Testis (tissue), 3 donors: Measurements from ENCODE around the gene GPR146. TPM values are rescaled to one million over a fixed set of nuclear protein-coding genes. Genes with fewer than 3 reads are reported as not detected.

Source experiments
- DNase-seq: peaks from one replicate; pipeline ENCODE4 v3.0.0-alpha.2; 2019
- H3K27ac ChIP-seq, 2 donors: fragments of 200-600 bp; sonication (generic); one replicate each; pipeline ENCODE4 v1.5.1; 2019
- H3K27me3 ChIP-seq: fragments of 200-600 bp; sonication (generic); one replicate; pipeline ENCODE4 v1.5.1; 2019
- H3K36me3 ChIP-seq: fragments of 200-600 bp; sonication (generic); one replicate; pipeline ENCODE4 v1.5.1; 2017; ENCODE audit warnings: low read depth; ENCODE audit errors: missing control alignments
- H3K4me1 ChIP-seq: fragments of 200-600 bp; sonication (generic); one replicate; pipeline ENCODE4 v1.5.1; 2019
- H3K4me3 ChIP-seq, 2 donors: fragments of 200-600 bp; sonication (generic); one replicate each; pipeline ENCODE4 v1.5.1; 2017 to 2019
- H3K9me3 ChIP-seq: fragments of 200-600 bp; sonication (generic); one replicate; pipeline ENCODE4 v1.5.1; 2017
- CTCF ChIP-seq, 3 experiments: fragments of 450-650 bp in 2 of 3; fragments of 200-600 bp in 1 of 3; sonication (generic) in 1 of 3; IDR thresholded peaks; one replicate each; pipeline ENCODE4 v1.5.1; 2016 to 2019; ENCODE audit warnings: antibody characterized with exemption in 3 of 3, mild to moderate bottlenecking in 2 of 3, moderate library complexity in 1 of 3
- POLR2A ChIP-seq: fragments of 450-650 bp; IDR thresholded peaks from one replicate; pipeline ENCODE4 v1.6.1; 2017; ENCODE audit warnings: antibody characterized with exemption, mild to moderate bottlenecking, moderate library complexity
- WGBS, 2 donors: methylation state at CpG; one replicate each; pipeline ENCODE4 v1.1.5; 2018; 5-methylcytosine and 5-hydroxymethylcytosine counted together
- intact Hi-C: fragments of 100-400 bp; cut with DNase I; formaldehyde crosslinking; loops from one replicate; pipeline ENCODE4 v1.15.1; 2023; ENCODE audit warnings: low total_unique reads
- polyA plus RNA-seq: library from polyadenylated mRNA; stranded (reverse); fragments of 350-450 nt; fragmentation: Illumina TruSeq; extraction: RNeasy Lipid Tissue Mini Kit (QIAGEN cat#74804); gene quantifications from one replicate; pipeline ENCODE4 v1.2.3, GENCODE V29; 2014; ENCODE audit warnings: low read depth, low replicate concordance; ENCODE audit not compliant: insufficient read depth
- total RNA-seq, 2 donors: library from RNA; depleted of rRNA; stranded (reverse); fragments of >200 nt; gene quantifications; one replicate each; pipeline ENCODE4 v1.2.3, GENCODE V29; 2016

GPR146 gene
- total and polyA plus RNA-seq, 3 donors from 2014 or later = 5.3 to 14.4 (median 14.2) TPM

- intact Hi-C loops = no loop called here
- TF ChIP-seq POLR2A (no peak), CTCF (IDR thresholded peaks at IDR 0.05) (no peak)
- Histone ChIP-seq H3K9me3 (no peaks in the 10 kb centered on the region), H3K27ac (peak overlapping the region; percentile 9 to 31), H3K4me3 (no peak overlapping the region), H3K36me3 (no peaks in the 10 kb centered on the region), H3K4me1 (peaks cover 22% of the 10 kb centered on the region), H3K27me3 (no peaks in the 10 kb centered on the region)
- DNase-seq = no peak
- WGBS, 2 donors = 98 to 100% methylated on average over 1 to 10 of the region's 11 CpGs
Measured at GRCh38 chr7:1078519-1078918, 34.2 kb downstream of the GPR146 start.

GRCh38 chr7:1078985-1079384 is 34.6 kb downstream of the GPR146 start:
- no peaks in the 10 kb centered on the region for H3K27me3 ChIP-seq
- DNase-seq = no peak
- no peaks in the 10 kb centered on the region for H3K9me3 ChIP-seq
- H3K4me3 ChIP-seq = no peak overlapping the region
- no peak overlapping the region for H3K27ac ChIP-seq
- intact Hi-C loops = no loop called here
- H3K36me3 ChIP-seq = no peaks in the 10 kb centered on the region
- TF ChIP-seq POLR2A (no peak), CTCF (IDR thresholded peaks at IDR 0.05) (no peak)
- WGBS, 2 donors = 89 to 93% methylated on average over 8 to 15 of the region's 15 CpGs
- H3K4me1 ChIP-seq = peaks cover 22% of the 10 kb centered on the region

GRCh38 chr7:1079546-1079945 is 35.2 kb downstream of the GPR146 start:
- Histone ChIP-seq H3K27me3 (no peaks in the 10 kb centered on the region), H3K4me1 (peaks cover 22% of the 10 kb centered on the region), H3K9me3 (no peaks in the 10 kb centered on the region), H3K27ac (no peak overlapping the region), H3K4me3 (no peak overlapping the region), H3K36me3 (no peaks in the 10 kb centered on the region)
- no peak for DNase-seq
- no peak for TF ChIP-seq POLR2A
- TF ChIP-seq CTCF (IDR thresholded peaks at IDR 0.05) = no peak
- WGBS, 2 donors = 65 to 68% methylated on average over 7 to 12 of the region's 12 CpGs
- intact Hi-C loops = no loop called here

GRCh38 chr7:1080252-1080920 is 36.0 kb downstream of the GPR146 start:
- Histone ChIP-seq H3K27me3 (no peaks in the 10 kb centered on the region), H3K9me3 (no peaks in the 10 kb centered on the region), H3K27ac (no peak overlapping the region), H3K4me1 (peaks cover 22% of the 10 kb centered on the region), H3K4me3 (no peak overlapping the region), H3K36me3 (no peaks in the 10 kb centered on the region)
- TF ChIP-seq POLR2A (no peak), CTCF (IDR thresholded peaks at IDR 0.05) (no peak)
- 71 to 83% methylated on average over 24 to 38 of the region's 38 CpGs for WGBS, 2 donors
- intact Hi-C loops = no loop called here
- DNase-seq = no peak

- Histone ChIP-seq H3K36me3 (no peaks in the 10 kb centered on the region), H3K27me3 (no peaks in the 10 kb centered on the region), H3K4me3 (no peak overlapping the region), H3K27ac (no peak overlapping the region), H3K4me1 (peaks cover 21% of the 10 kb centered on the region), H3K9me3 (no peaks in the 10 kb centered on the region)
- DNase-seq = no peak
- intact Hi-C loops = no loop called here
- no peak for TF ChIP-seq POLR2A
- TF ChIP-seq CTCF (IDR thresholded peaks at IDR 0.05) = no peak
- WGBS, 2 donors = 86 to 93% methylated on average over 8 to 14 of the region's 16 CpGs
Measured at GRCh38 chr7:1080921-1081255, 36.5 kb downstream of the GPR146 start.
